MCF 10A (cell line): ENCODE data around the gene C1orf122. TPM values are rescaled to one million over a fixed set of nuclear protein-coding genes. Genes with fewer than 3 reads are reported as not detected.

Experiments
- BruUV-seq: library from RNA; stranded (reverse); fragments of 400-500 nt; replicated peaks from 2 replicates; lab custom pipeline; 2021; lab: Mats Ljungman, UMichigan
- CTCF ChIA-PET: fragments of 300-600 bp; sonication (Branson Sonifier 250); formaldehyde crosslinking; extraction: SDS; loops from one replicate; lab custom pipeline; 2021; ENCODE audit warnings: antibody characterized with exemption, inconsistent platforms; lab: Yijun Ruan, JAX
- POLR2A ChIA-PET: fragments of 300-600, 350-650 bp; sonication (Branson Sonifier 250); formaldehyde crosslinking; extraction: SDS; loops from one replicate; lab custom pipeline; 2020; ENCODE audit warnings: antibody characterized with exemption, inconsistent platforms; lab: Yijun Ruan, JAX
- DNase-seq: peaks from one replicate; pipeline ENCODE4 v3.0.0-alpha.2; 2018; ENCODE audit not compliant: unreplicated experiment
- H3K27ac Mint-ChIP-seq: one replicate; pipeline ENCODE4 v1.8.0; 2022; ENCODE audit warnings: mild to moderate bottlenecking, low read depth, mixed read lengths; ENCODE audit not compliant: unreplicated experiment
- H3K27me3 Mint-ChIP-seq: one replicate; pipeline ENCODE4 v1.8.0; 2022; ENCODE audit warnings: mixed read lengths; ENCODE audit not compliant: insufficient read depth, unreplicated experiment
- H3K36me3 Mint-ChIP-seq: one replicate; pipeline ENCODE4 v1.8.0; 2022; ENCODE audit warnings: mild to moderate bottlenecking, moderate library complexity, mixed read lengths; ENCODE audit not compliant: insufficient read depth, unreplicated experiment
- H3K4me1 Mint-ChIP-seq: one replicate; pipeline ENCODE4 v1.8.0; 2022; ENCODE audit warnings: mixed read lengths; ENCODE audit not compliant: insufficient read depth, unreplicated experiment
- H3K4me3 Mint-ChIP-seq: one replicate; pipeline ENCODE4 v1.8.0; 2022; ENCODE audit warnings: mild to moderate bottlenecking, moderate library complexity, mixed read lengths; ENCODE audit not compliant: unreplicated experiment
- H3K9me3 Mint-ChIP-seq: one replicate; pipeline ENCODE4 v1.8.0; 2022; ENCODE audit warnings: mixed read lengths; ENCODE audit not compliant: unreplicated experiment
- intact Hi-C: fragments of 100-400 bp; cut with micrococcal nuclease; formaldehyde crosslinking; loops from 2 replicates; pipeline ENCODE4 v1.14.1; 2022
- total RNA-seq: library from RNA; stranded (reverse); gene quantifications from 2 replicates; pipeline ENCODE4 v1.2.3, GENCODE V29; 2022
- TF ChIP-seq, protein P1 (sequence below): fragments of 200-600 bp; IDR thresholded peaks from one replicate; pipeline ENCODE4 v1.8.0; 2022; ENCODE audit warnings: antibody characterized with exemption, mild to moderate bottlenecking; ENCODE audit not compliant: unreplicated experiment

C1orf122 gene
- total RNA-seq, 1 experiment from 2014 or later, result 81.5 TPM

DNA sequence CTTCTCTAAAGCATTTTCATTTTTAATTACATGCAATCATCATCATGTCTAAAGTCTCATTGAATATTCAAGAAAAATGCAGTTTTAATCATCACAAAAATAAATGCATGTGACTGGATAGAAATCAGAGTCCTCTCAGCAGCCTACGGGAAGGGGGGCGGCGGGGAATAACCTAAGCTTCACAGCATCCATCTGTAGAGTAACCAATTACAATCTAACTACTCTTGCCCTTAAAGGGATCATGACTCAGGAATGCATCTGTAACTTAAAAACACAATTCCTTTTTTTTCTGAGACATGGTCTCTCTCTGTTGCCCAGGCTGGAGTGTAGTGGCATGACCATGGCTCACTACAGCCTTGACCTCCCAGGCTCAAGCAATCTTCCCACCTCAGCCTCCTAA is 29.2 kb downstream of the C1orf122 start:
- no peak for DNase-seq
- Mint-ChIP-seq H3K4me1 (peaks cover 5% of the 10 kb centered on the region), H3K27ac (no peak overlapping the region), H3K36me3 (peaks cover 79% of the 10 kb centered on the region), H3K4me3 (no peak overlapping the region), H3K27me3 (no peaks in the 10 kb centered on the region), H3K9me3 (no peaks in the 10 kb centered on the region)
- TF ChIP-seq, protein P1, sequence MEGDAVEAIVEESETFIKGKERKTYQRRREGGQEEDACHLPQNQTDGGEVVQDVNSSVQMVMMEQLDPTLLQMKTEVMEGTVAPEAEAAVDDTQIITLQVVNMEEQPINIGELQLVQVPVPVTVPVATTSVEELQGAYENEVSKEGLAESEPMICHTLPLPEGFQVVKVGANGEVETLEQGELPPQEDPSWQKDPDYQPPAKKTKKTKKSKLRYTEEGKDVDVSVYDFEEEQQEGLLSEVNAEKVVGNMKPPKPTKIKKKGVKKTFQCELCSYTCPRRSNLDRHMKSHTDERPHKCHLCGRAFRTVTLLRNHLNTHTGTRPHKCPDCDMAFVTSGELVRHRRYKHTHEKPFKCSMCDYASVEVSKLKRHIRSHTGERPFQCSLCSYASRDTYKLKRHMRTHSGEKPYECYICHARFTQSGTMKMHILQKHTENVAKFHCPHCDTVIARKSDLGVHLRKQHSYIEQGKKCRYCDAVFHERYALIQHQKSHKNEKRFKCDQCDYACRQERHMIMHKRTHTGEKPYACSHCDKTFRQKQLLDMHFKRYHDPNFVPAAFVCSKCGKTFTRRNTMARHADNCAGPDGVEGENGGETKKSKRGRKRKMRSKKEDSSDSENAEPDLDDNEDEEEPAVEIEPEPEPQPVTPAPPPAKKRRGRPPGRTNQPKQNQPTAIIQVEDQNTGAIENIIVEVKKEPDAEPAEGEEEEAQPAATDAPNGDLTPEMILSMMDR, result no peak
- CTCF ChIA-PET, result no interaction called here
- intact Hi-C loops, result no loop called here
- POLR2A ChIA-PET, result interaction anchor here (0.7 kb wide), 1 partner anchor 154 kb away, joined by 3 read pairs; no protein-coding TSS in a partner anchor
- BruUV-seq, result no TSS peak

DNA sequence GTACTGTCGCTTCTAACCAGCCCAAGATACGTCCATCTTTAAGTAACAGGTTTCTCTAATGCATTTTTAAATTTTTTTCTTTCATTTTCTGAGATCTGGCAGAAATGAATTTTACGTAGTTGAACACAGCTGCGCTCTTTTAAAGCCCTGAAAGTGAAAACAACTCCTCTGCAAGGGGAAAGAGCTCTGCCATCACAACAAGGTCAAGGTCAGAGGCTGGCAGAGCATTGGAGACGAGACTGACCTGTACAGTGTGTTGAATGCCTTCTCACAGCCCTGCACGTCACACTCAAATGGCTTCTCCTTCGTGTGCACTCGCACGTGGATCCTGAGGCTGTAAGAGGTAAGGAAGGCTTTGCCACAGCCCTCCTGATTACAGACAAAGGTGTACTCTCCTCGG is 32.1 kb downstream of the C1orf122 start:
- Mint-ChIP-seq H3K4me3 (no peak overlapping the region), H3K27me3 (no peaks in the 10 kb centered on the region), H3K9me3 (no peaks in the 10 kb centered on the region), H3K36me3 (peaks cover 76% of the 10 kb centered on the region), H3K27ac (no peak overlapping the region), H3K4me1 (peaks cover 8% of the 10 kb centered on the region)
- CTCF ChIA-PET, result interaction anchor here (0.6 kb wide), 3 partner anchors 11 to 1153 kb away, joined by 3 to 4 read pairs (median 3); no protein-coding TSS in a partner anchor
- POLR2A ChIA-PET, result interaction anchor here (0.9 to 2.1 kb wide), 4 partner anchors 11 to 31 kb away, joined by 3 to 8 read pairs (median 4); partner anchors contain the start of gene MTF1
- no TSS peak for BruUV-seq
- intact Hi-C loops, result no loop called here
- DNase-seq, result no peak
- TF ChIP-seq, protein P1, result no peak

DNA sequence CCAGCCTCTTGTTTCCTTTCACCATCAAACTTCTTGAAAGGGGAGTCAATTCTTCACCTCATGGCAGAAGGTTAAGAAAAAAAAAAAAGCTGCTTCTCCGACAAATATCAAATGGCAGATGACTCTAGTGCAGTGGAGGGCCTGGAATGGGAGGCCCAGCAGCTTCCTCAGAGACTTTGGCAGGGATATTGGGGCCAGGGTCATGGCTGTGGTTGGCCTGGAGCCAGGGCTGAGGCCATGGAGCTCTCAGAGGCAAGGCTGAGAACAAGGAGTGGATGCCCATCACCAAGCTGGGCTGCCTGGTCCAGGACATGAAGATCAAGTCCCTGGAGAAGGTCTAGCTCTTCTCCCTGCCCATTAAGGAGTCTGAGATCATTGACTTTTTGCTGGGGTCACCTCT is 33.1 kb downstream of the C1orf122 start:
- no peak overlapping the region for H3K4me3 Mint-ChIP-seq
- CTCF ChIA-PET, result interaction anchor here (0.5 to 1.1 kb wide), 2 partner anchors 19 to 1154 kb away, joined by 3 to 4 read pairs; partner anchors contain the start of gene MTF1
- H3K9me3 Mint-ChIP-seq, result no peaks in the 10 kb centered on the region
- intact Hi-C loops, result no loop called here
- TF ChIP-seq, protein P1, result no peak
- no peak for DNase-seq
- no peak overlapping the region for H3K27ac Mint-ChIP-seq
- peaks cover 18% of the 10 kb centered on the region for H3K4me1 Mint-ChIP-seq
- no peaks in the 10 kb centered on the region for H3K27me3 Mint-ChIP-seq
- BruUV-seq, result no TSS peak
- POLR2A ChIA-PET, result interaction anchor here (0.7 to 1.2 kb wide), 3 partner anchors 12 to 149 kb away, joined by 3 to 5 read pairs (median 3); no protein-coding TSS in a partner anchor
- H3K36me3 Mint-ChIP-seq, result peaks cover 74% of the 10 kb centered on the region

DNA sequence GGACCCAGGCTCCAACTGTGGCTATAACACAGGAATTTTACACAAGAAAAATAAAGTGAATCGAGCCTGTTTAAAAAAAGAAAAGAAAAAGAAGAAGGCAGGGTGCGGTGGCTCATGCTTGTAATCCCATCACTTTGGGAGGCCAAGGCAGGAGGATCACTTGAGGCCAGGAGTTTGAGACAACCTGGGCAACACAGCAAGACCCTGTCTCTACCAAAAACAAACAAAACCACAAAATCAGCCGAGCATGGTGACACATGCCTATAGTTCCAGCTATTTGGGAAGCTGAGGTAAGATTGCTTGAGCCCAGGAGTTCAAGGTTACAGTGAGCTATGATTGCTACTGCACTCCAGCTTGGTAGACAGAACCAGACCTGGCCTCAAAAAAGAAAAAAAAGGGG is 34.1 kb downstream of the C1orf122 start:
- peaks cover 27% of the 10 kb centered on the region for H3K4me1 Mint-ChIP-seq
- BruUV-seq, result no TSS peak
- no peak overlapping the region for H3K4me3 Mint-ChIP-seq
- H3K36me3 Mint-ChIP-seq, result peaks cover 78% of the 10 kb centered on the region
- no peaks in the 10 kb centered on the region for H3K27me3 Mint-ChIP-seq
- H3K27ac Mint-ChIP-seq, result no peak overlapping the region
- H3K9me3 Mint-ChIP-seq, result no peaks in the 10 kb centered on the region
- TF ChIP-seq, protein P1, result no peak
- no peak for DNase-seq
- intact Hi-C loops, result no loop called here
- ChIA-PET POLR2A (interaction anchor here (0.6 to 1.5 kb wide), 3 partner anchors 34 to 171 kb away, joined by 3 read pairs; partner anchors contain the start of genes C1orf122, UTP11 and YRDC), CTCF (interaction anchor here (0.7 kb wide), 1 partner anchor 1254 kb away, joined by 3 read pairs; no protein-coding TSS in a partner anchor)
